Peyer's patch (tissue), 4 donors: ENCODE results near the gene CEP83.

ENCODE experiments used
- POLR2A ChIP-seq, 2 donors: fragments of 450-650 bp; IDR thresholded peaks; one replicate each; pipeline ENCODE4 v1.5.1; 2017; ENCODE audit warnings: antibody characterized with exemption in 2 of 2, mild to moderate bottlenecking in 2 of 2, moderate library complexity in 2 of 2
- TF ChIP-seq, protein P1 (sequence below), 6 experiments: fragments of 450-650 bp in 4 of 6; fragments of 200-600 bp in 2 of 6; sonication (generic) in 1 of 6; IDR thresholded peaks; one replicate each; pipeline ENCODE4 v1.5.1; 2017 to 2019; ENCODE audit warnings: antibody characterized with exemption in 6 of 6, mild to moderate bottlenecking in 3 of 6, moderate library complexity in 1 of 6

DNA sequence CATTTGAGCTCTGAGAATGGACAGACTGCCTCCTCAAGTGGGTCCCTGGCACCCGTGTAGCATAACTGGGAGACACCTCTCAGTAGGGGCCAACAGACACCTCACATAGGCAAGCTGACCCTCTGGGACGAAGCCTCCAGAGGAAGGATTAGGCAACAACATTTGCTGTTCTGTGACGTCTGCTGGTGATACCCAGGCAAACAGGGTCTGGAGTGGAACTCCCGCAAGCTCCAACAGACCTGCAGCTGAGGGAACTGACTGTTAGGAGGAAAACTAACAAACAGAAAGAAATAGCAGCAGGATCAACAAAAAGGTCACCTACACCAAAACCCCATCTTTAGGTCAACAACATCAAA is 69.6 kb downstream of the CEP83 start:
- TF ChIP-seq, protein P1, sequence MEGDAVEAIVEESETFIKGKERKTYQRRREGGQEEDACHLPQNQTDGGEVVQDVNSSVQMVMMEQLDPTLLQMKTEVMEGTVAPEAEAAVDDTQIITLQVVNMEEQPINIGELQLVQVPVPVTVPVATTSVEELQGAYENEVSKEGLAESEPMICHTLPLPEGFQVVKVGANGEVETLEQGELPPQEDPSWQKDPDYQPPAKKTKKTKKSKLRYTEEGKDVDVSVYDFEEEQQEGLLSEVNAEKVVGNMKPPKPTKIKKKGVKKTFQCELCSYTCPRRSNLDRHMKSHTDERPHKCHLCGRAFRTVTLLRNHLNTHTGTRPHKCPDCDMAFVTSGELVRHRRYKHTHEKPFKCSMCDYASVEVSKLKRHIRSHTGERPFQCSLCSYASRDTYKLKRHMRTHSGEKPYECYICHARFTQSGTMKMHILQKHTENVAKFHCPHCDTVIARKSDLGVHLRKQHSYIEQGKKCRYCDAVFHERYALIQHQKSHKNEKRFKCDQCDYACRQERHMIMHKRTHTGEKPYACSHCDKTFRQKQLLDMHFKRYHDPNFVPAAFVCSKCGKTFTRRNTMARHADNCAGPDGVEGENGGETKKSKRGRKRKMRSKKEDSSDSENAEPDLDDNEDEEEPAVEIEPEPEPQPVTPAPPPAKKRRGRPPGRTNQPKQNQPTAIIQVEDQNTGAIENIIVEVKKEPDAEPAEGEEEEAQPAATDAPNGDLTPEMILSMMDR (IDR thresholded peaks at IDR 0.05), result no peak
- no peak for TF ChIP-seq POLR2A (IDR thresholded peaks at IDR 0.05)
